NOMO-1 treated with DMSO at 0.1 percent for 48 hours (cell line): ENCODE measurements around the gene PEPD.
A peak's percentile ranks its signal among the peaks of the same experiment; 100 is the strongest.

Source experiments
- DNase-seq: peaks from one replicate; lab custom pipeline; 2025; ENCODE audit not compliant: unreplicated experiment; lab: John Stamatoyannopoulos, UW

PEPD gene

DNA sequence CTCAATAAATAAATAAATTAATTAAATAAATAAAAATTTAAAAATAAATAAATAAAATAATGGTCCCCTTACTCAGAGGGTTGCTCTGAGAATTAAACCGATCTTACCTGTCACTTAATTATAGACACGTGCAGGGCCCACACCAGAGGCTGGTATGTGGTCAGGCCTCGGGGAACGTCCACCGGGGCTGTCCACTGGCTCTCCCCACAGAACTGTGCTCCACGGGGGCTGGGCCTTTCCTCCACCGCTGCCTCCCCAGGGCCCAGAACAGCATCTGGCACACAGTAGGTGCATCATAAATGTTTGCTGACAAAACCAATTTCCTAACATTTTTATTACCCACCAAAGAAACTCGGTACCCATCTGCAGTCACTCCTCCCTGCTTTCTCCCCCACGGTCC is 78.9 kb downstream of the PEPD start:
- DNase-seq = no peak

DNA sequence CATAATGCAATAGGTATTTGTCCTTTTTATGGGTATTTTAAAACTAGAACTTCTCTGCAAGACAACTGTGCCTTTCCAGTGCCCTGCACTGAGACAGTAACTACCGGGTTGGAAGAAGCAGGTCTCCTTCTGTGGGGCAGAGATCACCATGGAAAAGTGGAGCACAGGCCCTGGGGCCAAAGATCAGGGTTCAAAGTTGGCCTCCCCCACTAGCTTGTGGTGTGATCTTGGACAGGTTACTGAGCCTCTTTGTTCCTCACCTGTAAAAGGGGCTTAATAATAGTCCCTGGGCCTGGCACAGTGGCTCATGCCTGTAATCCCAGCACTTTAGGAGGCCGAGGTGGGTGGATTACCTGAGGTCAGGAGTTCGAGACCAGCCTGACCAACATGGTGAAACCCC is 79.8 kb downstream of the PEPD start:
- no peak for DNase-seq

DNA sequence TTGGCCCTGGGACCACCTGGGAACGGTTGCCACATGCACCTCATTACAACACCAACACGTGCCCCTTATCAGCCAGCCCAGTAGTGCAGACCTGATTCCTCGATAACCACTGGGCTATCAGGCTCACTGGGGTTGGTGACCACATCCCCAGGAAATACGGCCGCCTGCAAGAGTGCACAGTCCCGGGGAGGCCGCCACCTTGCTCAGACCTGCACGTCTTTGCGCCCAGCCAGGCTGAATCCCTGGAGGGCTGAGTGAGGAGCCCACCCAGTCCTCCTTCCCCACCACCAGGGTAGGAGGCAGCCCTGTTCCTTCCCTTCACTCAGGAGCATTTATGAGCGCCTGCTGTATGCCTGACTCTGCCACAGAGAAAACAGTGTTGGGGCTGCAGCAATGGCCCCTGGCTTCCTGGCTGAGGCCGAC is 80.3 kb downstream of the PEPD start:
- DNase-seq = no peak

DNA sequence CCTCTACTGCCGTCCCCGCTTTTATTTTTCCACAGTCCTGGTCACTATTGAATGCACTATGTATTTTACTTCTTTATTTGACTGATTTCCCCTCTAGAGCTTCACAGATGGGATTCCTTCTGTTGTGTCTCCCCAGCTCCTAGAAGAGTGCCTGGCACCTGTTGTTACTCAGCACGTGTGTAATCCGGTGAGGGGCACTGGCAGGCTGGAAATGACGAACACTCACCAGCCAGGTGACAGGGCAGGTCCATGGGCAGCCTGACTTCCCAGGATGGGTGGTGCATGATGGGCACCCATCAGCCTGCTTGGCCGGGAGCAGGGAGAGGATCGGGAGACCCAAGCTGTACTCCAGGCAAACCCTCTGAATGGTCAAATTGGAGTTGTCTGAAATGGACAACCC is 80.9 kb downstream of the PEPD start:
- DNase-seq = no peak

DNA sequence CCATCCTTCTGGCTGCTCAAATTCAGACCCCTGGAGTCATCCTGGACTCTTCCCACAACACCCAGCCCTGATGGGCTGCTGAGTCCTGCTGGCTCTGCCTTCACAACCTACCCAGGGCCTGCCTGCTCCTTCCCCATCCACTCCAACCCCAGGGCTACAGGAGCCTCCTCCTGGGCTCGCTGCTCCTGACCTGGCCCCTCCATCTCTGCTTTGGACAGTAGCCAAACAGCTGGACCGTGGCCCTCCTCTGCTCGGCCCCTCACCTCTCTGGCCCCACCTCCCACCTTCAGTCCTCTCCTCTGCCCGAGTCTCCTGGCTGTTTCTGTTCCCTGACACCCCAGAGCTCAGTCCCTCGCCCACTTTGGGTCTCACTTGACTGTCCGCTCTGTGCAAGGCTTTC is 81.3 kb downstream of the PEPD start:
- no peak for DNase-seq

DNA sequence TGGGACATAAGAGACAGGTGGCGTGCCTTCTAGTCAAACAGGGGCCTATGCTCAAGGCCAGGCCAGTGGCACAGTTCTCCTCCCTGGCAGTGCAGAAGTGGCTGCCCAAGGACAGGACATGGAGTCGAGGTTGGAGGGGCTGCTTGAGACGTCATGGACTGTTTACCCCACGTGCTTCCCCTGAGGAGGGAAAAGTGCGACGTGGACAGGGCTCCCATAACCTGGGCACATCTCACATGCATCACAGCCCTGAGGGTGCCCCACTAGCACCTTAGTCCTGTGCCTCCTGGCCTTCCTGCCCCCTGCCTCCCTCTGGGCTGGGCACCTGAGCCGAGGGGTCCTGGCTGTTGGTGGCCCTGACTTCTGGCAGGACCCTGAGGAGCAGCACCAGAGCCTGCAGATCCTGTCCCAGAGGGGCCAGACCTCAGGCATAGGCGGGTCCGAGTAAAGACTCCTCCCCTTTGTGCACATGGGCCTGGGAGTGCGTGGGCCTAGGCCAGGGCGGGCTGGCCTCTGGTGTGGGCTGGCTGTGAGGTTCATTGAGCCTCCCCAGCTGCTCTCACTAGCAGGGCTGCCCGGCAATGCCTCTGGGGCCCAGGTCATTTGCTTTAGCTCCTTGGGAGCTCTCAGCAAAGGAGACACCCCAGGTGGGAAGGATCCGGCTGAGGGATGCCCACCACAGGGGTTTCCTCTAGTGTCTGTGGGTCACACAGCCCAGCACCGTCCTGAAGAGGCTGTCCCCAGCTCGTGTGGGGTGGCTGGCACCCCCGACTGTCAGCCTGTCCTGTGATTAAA is 82.4 kb downstream of the PEPD start:
- DNase-seq = no peak

DNA sequence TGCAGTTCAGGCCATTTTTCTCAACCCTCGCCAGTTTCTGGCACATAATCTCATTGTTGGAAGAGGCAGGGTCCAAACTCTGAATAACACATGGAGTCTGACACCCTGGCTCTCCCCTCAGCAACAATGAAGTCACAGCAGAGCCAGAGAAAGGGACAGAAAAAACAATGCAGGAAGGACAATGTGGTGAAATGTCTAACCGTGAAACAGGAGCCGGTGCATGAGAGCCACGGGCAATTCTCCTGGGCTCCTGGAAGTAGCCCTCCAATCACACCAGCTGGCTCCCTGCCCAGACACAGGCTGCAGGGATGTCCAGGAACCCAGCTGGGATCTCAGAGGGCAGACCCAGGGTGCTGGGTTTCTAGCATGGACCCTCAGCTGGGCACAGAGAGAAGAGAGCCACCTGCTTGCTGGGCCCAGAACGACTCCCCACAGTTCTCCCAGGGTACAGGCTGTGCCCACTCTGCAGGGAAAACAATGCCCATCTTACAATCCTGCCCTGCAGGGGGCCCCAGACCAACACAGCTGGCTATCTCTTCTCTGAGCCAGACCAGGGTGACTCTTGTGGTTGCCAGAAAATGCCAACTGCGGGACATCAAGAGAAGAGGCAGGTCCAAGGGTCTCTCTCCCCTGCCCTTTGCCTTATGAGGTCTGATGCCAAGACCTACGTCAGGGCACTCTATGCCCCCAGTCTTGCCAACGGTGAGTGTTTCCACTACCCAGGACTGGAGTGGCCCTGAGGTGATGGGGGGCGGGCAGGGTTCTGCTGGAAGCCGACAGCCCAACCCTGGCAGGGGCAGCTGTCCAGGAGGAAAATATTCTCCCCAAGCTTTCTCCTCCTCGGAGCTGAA is 83.5 kb downstream of the PEPD start:
- no peak for DNase-seq

DNA sequence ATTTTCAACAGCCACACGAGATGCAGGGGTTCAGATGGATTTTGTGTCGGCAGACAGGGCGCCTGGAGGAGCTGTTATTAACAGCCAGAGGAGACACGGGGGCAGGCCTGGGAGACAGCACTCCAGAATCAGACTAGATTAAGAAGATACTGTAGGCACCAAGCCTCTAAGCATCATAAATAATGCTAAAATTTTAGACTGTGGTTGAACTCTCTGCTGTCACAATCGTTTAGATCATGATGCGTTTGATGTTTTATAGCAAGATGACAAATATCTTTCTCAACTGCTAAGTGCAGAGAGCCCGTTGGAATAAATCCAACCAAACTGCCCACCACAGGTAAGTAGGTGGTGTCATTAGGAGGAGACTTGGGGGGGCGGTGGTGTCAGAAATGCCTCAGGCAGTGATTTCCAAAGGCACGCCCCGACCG is 84.2 kb downstream of the PEPD start:
- DNase-seq = no peak

DNA sequence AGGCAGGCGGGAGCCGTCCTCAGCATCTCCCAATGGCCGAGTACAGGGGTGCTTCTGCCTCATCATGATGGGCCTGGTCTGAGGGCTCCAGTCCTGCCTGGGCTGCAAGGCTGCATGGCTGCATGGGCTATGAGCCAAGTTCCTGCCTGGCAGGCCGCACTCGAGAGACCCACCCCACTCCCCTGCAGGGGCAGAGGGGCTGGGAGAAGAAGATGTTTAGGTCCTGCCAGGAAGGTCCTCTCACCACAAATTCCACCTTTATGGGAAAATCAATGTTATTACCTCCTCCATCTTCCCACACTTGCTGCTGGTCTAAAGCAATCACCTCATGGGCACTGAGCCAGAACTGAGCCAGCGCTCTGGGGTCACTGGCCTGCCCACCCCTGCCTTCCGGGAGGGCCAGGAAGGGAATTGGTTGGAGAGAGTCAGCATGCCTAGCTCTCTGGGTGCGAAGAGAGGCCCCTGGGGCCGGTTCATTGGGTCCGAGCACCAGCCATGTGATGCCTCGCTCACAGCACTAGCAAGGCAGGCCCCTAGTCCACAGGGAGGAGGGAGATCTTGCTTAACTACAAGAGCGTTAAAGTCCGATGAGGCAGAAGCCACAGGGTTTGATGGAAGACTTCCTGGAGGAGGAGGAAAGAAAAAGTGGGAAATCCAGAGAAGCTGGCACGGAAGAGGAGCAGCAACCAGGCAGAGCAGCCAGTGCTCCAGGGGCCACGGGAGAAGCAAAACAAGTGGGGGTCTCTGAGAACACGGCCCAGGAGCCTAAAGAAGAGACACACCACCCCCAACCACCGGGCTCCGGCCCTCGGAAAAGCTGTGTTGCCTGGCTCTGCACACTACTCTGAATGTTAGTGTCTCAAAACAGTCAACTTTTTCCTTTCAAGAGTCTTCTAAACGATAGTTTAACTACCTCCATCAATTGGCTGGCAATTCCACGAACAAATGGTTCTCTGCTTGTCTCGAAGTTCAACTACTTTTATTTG is 84.9 kb downstream of the PEPD start:
- no peak for DNase-seq

DNA sequence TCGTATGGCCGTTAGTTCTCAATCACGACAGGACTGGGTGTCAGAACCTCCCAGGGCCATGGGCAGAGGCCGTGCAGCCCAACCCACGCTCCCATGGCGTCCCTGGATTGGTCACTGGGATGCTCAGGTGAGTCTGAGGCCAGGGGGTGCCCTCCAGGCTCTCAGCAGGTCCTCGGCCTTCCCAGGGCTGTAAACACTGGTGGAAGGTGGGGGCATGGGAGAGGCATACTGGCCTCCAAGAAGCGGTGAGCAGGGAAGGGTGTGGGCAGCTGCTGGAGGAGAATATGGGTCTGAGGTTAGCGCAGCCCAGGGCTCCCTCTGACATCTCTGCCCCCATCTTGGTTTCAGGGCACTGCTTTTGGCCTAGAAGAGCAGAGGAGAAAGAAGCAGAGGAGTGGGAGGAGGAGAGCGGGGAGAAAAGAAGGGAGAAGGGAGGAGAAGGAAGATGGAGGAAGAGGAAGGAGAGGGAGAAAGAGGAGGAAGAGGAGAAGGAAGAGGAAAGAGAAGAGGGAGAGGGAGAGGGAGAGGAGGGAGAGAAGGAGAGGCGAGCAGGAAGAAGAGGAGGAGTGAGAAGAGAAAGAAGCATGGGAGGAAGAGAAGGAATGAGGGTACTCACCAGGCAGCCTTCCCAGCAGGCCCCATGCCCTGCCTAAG is 85.8 kb downstream of the PEPD start:
- no peak for DNase-seq

DNA sequence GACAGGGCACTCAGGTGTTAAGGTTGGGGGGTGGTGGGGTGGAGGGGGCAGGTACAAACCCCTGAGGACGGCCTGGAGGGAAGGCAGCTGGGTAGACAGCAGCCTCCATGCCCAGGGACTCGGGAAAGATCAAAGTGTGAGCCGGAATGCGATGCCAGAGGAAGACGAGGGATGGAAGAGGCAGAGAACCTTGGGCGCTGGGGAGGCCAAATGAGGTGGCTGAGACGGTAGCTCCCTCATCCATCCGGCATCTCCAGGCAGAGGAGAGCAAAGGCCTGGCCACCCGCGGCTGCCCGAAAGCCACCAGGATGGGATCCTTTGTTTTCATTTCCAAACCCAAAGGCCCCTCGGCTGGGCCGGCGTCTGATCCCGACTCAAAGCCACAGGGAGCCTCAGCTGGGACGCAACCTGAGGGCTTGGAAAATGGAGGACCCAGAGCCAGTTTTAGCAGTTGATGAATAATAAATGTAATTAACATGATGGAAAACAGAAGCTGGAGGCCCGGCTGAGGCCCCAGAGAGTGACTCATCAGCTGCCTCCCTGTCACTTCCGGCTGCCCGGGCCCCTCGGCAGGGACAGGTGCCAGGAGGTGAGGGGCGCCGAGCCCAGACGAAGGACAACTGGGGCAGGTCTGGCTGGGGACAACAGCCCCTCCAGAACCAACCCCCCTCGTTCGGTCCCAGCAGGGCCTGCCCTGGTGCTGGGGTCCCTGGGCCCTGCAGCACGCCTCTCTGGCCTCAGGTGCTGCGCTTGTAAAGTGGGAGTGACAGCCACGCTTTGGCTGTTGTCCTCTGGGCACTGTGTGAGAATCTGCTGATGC is 86.5 kb downstream of the PEPD start:
- peak; percentile 60 for DNase-seq

DNA sequence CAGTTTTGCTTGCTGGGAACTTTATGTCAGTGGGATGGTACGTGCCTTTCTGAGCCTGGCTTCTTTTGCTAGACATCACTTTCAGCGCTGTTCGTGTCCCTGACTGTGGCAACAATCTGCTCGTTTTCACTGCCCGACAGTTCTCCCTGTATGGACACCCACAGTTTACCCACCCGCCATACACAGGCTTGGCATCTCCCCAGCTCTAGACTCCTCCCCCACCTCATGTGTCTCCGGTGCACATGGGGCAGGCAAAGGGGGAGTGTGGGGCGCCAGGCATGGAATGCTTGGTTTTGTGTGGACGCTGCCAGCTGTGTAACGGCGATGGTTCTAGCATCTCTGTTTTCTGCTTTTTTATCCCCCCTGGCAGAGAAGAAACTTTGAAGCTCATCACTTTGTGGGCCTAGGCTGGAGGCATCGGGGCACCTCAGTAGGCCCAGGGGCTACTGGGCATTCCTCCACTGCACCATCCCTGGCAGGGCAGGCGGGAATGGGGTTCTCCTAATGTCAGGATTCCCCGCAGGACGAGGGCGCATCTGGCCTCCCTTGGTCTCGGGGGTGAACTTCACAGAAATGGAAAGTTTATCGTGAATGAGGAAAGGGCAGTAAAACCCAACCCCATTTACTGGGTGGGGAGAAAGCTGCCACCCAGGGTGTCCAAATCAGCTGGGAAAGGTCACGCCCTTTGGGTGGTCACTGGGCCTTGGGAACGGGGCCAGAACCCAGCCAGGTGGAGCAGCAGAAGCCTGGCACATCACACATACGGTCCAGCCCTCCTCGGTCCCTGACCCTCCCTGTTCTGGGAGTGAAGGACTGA is 87.3 kb downstream of the PEPD start:
- DNase-seq = no peak

DNA sequence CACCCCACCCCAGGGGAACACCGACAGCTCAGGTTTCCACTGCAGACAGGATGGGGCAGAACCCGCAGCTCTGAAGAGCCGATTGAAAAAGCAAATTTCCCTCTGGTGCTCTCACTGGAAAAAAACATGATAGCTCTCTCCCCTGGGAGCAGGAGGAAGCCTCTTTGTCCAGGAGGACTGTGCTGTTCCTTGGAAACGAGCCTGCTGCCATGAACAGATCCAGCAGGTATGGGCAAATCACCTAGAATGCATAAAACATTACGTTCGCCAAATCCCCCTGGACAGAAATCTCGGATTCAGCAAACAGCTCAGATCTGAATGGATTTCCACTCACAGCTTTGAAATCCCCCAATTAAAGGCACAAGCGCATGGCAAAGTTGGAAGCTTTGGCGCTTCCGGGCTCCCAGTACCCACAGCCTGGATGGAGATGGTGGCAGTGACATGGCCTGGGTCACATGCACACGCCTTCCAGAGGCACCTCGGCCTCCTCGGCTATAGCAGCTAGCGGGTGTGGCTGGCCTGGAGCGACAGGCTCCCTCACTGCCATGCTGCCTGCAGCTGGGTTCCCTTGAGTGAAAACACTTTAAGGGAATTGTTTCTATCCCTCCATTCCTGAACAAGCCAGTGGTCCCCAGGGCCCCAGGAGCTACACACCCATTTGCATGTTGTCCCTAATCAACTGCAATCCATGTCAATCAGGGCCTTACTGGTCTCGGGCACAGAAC is 89.0 kb downstream of the PEPD start:
- DNase-seq = no peak

DNA sequence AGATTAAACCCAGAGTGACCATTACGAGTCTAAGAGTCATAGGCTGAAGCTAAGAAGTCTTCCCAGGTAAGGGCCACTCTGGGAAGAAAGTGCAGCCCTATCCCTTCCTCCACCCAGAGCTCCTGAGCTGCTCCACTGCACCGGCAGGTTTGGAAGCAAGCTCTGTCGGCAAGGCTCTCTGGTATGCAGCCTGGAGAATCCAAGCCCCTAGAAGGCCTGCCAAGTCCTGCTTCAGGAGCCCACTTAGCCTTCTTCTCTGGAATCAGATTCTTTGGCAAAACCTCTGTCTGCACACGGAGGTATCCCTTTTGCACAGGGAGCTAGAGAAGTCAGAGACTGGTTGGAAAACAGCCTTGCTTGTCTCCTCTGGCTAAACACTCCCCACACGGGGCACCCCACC is 89.6 kb downstream of the PEPD start:
- no peak for DNase-seq

DNA sequence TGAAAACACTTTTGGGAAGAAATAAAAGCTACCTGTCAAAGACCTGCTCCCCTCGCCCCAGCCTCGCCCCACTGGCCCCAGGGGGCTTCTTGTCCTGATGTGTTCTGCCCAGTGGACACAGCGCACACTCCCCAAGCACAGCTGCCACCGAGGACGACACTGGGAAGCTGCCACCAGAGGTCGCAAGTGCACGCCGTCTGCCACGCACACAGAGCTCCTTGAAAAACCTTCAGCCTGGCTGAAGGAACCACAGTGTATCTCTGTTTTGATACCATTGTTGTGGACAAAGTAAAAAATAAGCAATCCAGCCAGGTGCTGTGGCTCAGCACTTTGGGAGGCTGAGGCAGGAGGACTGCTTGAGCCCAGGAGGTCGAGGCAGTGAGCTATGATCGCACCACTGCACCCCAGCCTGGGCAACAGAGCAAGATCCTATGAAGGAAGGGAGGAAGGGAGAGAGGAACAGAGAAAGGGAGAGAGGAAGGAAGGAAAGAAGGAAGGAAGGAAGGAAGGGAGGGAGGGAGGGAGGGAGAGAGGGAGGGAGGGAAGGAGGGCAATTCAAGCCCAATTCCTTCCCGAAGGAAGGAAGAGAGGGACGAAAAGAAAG is 90.8 kb downstream of the PEPD start:
- DNase-seq = peak; percentile 54

DNA sequence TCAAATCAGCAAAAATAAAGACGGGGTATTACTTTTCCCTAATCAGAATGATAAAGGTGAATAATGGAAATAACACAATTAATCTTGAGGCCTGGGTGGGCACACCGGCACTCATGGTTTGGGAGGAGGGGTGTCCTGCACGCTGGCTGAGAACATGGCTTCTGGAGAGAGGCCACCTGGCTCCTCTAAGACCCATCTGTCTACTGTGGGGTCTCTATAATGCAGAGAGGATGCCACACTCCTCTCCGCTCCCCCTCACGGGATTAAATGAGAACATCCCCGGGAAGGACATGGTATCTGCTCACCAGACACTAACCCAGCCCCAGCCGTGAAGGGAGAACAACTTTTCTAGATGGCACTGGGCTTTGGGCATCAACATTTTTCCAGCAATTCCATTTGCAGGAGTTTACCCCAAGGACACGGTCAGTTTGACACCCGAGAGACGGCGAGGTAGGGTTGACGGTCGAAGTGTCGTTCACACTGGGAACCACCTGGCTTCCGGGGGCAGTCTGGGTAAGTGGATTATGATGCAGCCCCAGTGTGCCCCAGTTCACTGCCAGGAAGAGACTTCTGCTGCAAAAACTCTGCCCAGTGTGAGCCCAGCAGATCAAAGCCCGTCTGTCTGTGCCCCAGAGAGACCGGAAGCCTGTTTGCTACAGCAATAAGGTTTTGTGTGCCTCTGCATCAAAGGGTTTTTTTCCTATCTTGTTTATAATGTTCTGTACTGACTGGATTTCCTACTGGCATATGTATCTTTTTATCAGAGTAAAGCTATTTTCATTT is 91.5 kb downstream of the PEPD start:
- no peak for DNase-seq

DNA sequence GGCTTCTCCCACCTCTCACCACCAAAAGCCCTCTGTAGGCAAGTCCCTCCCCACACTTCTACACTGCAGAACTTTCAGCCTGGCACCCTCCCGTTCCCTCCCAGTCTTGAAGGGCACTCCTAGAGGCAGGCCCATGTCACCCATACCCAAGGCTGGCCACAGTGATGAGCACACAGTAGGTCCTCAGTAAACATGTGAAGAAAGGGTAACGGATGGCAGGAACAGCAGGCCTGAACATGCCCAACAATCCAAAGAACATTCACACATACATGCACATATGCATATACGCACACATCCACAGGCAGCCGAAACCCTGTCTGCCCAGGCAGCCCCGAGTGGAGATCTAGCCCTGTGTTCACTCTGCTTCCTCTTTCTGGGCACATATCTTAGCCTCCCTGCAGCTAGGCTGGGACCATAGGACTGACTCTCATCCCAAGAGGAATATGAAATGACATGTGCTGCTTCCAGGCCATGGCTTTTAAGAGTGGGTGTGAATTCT is 92.9 kb downstream of the PEPD start:
- DNase-seq = no peak
